SK-N-SH treated with all-trans-retinoic acid at 6 μM for 48 hours (cell line): Measurements from ENCODE around the gene VPS4B.
A peak's percentile ranks its signal among the peaks of the same experiment; 100 is the strongest.

Experiments used
- ATAC-seq: fragments of 200-7000 bp; cut with Tn5 transposase; 3 replicates; pipeline ENCODE4 v1.9.1; 2020; ENCODE audit warnings: mild to moderate bottlenecking, moderate library complexity
- ARNTL ChIP-seq: fragments of 450-650 bp; formaldehyde crosslinking; IDR thresholded peaks from 2 replicates; pipeline ENCODE4 v1.5.0; 2020; ENCODE audit warnings: low read depth, mild to moderate bottlenecking, moderate library complexity, borderline replicate concordance
- BACH2 ChIP-seq: fragments of 250-450 bp; sonication (Bioruptor Pico); IDR thresholded peaks from 2 replicates; pipeline ENCODE4 v1.9.0; 2021; ENCODE audit warnings: mild to moderate bottlenecking, borderline replicate concordance
- CREB5 ChIP-seq: fragments of 250-450 bp; sonication (Bioruptor Pico); IDR thresholded peaks from 2 replicates; pipeline ENCODE4 v1.5.1; 2020; ENCODE audit warnings: low read depth, mild to moderate bottlenecking, moderate library complexity
- CSDC2 ChIP-seq: fragments of 250-450 bp; sonication (Bioruptor Pico); IDR thresholded peaks from 2 replicates; pipeline ENCODE4 v1.5.0; 2020; ENCODE audit warnings: mild to moderate bottlenecking, moderate library complexity
- CSRNP3 ChIP-seq: fragments of 250-450 bp; sonication (Bioruptor Pico); IDR thresholded peaks from 2 replicates; pipeline ENCODE4 v1.5.1; 2021; ENCODE audit warnings: mild to moderate bottlenecking, moderate library complexity
- GLIS3 ChIP-seq: fragments of 250-450 bp; sonication (Bioruptor Pico); IDR thresholded peaks from 2 replicates; pipeline ENCODE4 v1.5.0; 2020; ENCODE audit warnings: mild to moderate bottlenecking, moderate library complexity
- ISL1 ChIP-seq: fragments of 250-450 bp; sonication (Bioruptor Pico); IDR thresholded peaks from 2 replicates; pipeline ENCODE4 v2.1.2; 2022; ENCODE audit warnings: mild to moderate bottlenecking, moderate library complexity
- OSR1 ChIP-seq: fragments of 250-450 bp; sonication (Bioruptor Pico); IDR thresholded peaks from 2 replicates; pipeline ENCODE4 v1.8.0; 2022; ENCODE audit warnings: moderate library complexity, mild to moderate bottlenecking, inconsistent platforms
- PATZ1 ChIP-seq: fragments of 250-450 bp; sonication (Bioruptor Pico); IDR thresholded peaks from 2 replicates; pipeline ENCODE4 v1.8.0; 2020; ENCODE audit warnings: mild to moderate bottlenecking, moderate library complexity, borderline replicate concordance
- PPARA ChIP-seq: fragments of 250-450 bp; sonication (Bioruptor Pico); IDR thresholded peaks from 2 replicates; pipeline ENCODE4 v1.5.0; 2020; ENCODE audit warnings: mild to moderate bottlenecking, borderline replicate concordance
- RARB ChIP-seq: fragments of 250-450 bp; sonication (Bioruptor Pico); IDR thresholded peaks from 2 replicates; pipeline ENCODE4 v1.8.0; 2021; ENCODE audit warnings: mild to moderate bottlenecking, moderate library complexity
- SNAI2 ChIP-seq: fragments of 250-450 bp; sonication (Bioruptor Pico); IDR thresholded peaks from 2 replicates; pipeline ENCODE4 v1.5.0; 2020; ENCODE audit warnings: mild to moderate bottlenecking, moderate library complexity
- TCF4 ChIP-seq: fragments of 250-450 bp; sonication (Bioruptor Pico); IDR thresholded peaks from 2 replicates; pipeline ENCODE4 v1.8.0; 2021; ENCODE audit warnings: mild to moderate bottlenecking, moderate library complexity, borderline replicate concordance
- TOX ChIP-seq: fragments of 250-450 bp; sonication (Bioruptor Pico); IDR thresholded peaks from 2 replicates; pipeline ENCODE4 v1.8.0; 2021; ENCODE audit warnings: mild to moderate bottlenecking, moderate library complexity, borderline replicate concordance
- TSHZ2 ChIP-seq: fragments of 250-450 bp; sonication (Bioruptor Pico); IDR thresholded peaks from 2 replicates; pipeline ENCODE4 v1.5.0; 2020; ENCODE audit warnings: mild to moderate bottlenecking, moderate library complexity
- ZC3H10 ChIP-seq: fragments of 250-450 bp; sonication (Bioruptor Pico); IDR thresholded peaks from 2 replicates; pipeline ENCODE4 v1.5.1; 2021; ENCODE audit warnings: mild to moderate bottlenecking, moderate library complexity
- ZFP3 ChIP-seq: fragments of 250-450 bp; sonication (Bioruptor Pico); IDR thresholded peaks from 2 replicates; pipeline ENCODE4 v1.5.0; 2020; ENCODE audit warnings: mild to moderate bottlenecking, moderate library complexity
- ZFP30 ChIP-seq: fragments of 450-650 bp; formaldehyde crosslinking; IDR thresholded peaks from 2 replicates; pipeline ENCODE4 v1.5.0; 2022; ENCODE audit warnings: mild to moderate bottlenecking, moderate library complexity
- ZNF70 ChIP-seq: fragments of 450-650 bp; formaldehyde crosslinking; IDR thresholded peaks from 2 replicates; pipeline ENCODE4 v1.5.0; 2020; ENCODE audit warnings: mild to moderate bottlenecking, moderate library complexity
- ZNF8 ChIP-seq: fragments of 450-650 bp; formaldehyde crosslinking; IDR thresholded peaks from 2 replicates; pipeline ENCODE4 v1.5.0; 2020; ENCODE audit warnings: mild to moderate bottlenecking, moderate library complexity

VPS4B gene

GRCh38 chr18:63368611-63369010, 53.7 kb downstream of the VPS4B start:
- ATAC-seq, result no peak
- TF ChIP-seq ZFP30 (CRISPR knock-in tag), result no peak
- no peak for TF ChIP-seq RARB (CRISPR knock-in tag)
- no peak for TF ChIP-seq CREB5 (CRISPR knock-in tag)
- no peak for TF ChIP-seq SNAI2 (CRISPR knock-in tag)
- no peak for TF ChIP-seq CSDC2 (CRISPR knock-in tag)
- TF ChIP-seq TOX, result no peak
- TF ChIP-seq ZNF70 (CRISPR knock-in tag), result no peak
- no peak for TF ChIP-seq ZFP3 (CRISPR knock-in tag)
- no peak for TF ChIP-seq ARNTL
- TF ChIP-seq ISL1 (CRISPR knock-in tag), result no peak
- no peak for TF ChIP-seq ZNF8 (CRISPR knock-in tag)

GRCh38 chr18:63367053-63367953, 55.0 kb downstream of the VPS4B start, which contains the start of gene KDSR:
KDSR (minus strand) TSS chr18:63367206; CDS start chr18:63367118, 88 bp downstream.
- TF ChIP-seq ZFP3 (CRISPR knock-in tag), result peak; percentile 48; the same call in 1 of the 2 replicates
- peak; percentile 26; the same call in 1 of the 2 replicates for TF ChIP-seq TCF4
- no peak for TF ChIP-seq BACH2 (CRISPR knock-in tag)
- no peak for TF ChIP-seq ZFP30 (CRISPR knock-in tag)
- peak; percentile 97 for ATAC-seq

GRCh38 chr18:63366213-63367052, 55.8 kb downstream of the VPS4B start:
- no peak for TF ChIP-seq TCF4
- TF ChIP-seq TOX, result no peak
- no peak for TF ChIP-seq SNAI2 (CRISPR knock-in tag)
- TF ChIP-seq OSR1 (CRISPR knock-in tag), result no peak
- no peak for TF ChIP-seq ZNF8 (CRISPR knock-in tag)
- TF ChIP-seq RARB (CRISPR knock-in tag), result no peak
- TF ChIP-seq PATZ1, result no peak
- TF ChIP-seq ISL1 (CRISPR knock-in tag), result no peak
- TF ChIP-seq CSRNP3 (CRISPR knock-in tag), result no peak
- TF ChIP-seq TSHZ2 (CRISPR knock-in tag), result no peak
- no peak for TF ChIP-seq ZFP30 (CRISPR knock-in tag)
- TF ChIP-seq ZC3H10 (CRISPR knock-in tag), result no peak
- TF ChIP-seq ZNF70 (CRISPR knock-in tag), result no peak
- TF ChIP-seq PPARA, result no peak
- no peak for TF ChIP-seq CSDC2 (CRISPR knock-in tag)
- no peak for TF ChIP-seq GLIS3 (CRISPR knock-in tag)
- TF ChIP-seq, all 23 proteins: peak for 0
- ATAC-seq, result peak; percentile 47
